Duodenal mucosa (tissue), 2 donors: Measurements from ENCODE around the gene LCN12.

Source experiments
- H3K27ac ChIP-seq: one replicate; pipeline ENCODE4 v1.7.0; 2013; ENCODE audit warnings: low read depth, low read length
- H3K27me3 ChIP-seq, 2 donors: one replicate each; pipeline ENCODE4 v1.7.0; 2013; ENCODE audit warnings: low read length in 2 of 2, control low read depth in 1 of 2; ENCODE audit not compliant: insufficient read depth in 2 of 2, control insufficient read depth in 1 of 2
- H3K36me3 ChIP-seq, 2 donors: one replicate each; pipeline ENCODE4 v1.7.0; 2013; ENCODE audit warnings: low read length in 2 of 2, control low read depth in 1 of 2; ENCODE audit not compliant: insufficient read depth in 2 of 2, control insufficient read depth in 1 of 2
- H3K4me1 ChIP-seq, 2 donors: one replicate each; pipeline ENCODE4 v1.7.0; 2013; ENCODE audit warnings: low read length in 2 of 2, control low read depth in 1 of 2; ENCODE audit not compliant: insufficient read depth in 2 of 2, control insufficient read depth in 1 of 2
- H3K4me3 ChIP-seq, 2 donors: one replicate each; pipeline ENCODE4 v1.7.0; 2013; ENCODE audit warnings: low read length in 2 of 2, low read depth in 1 of 2
- H3K9ac ChIP-seq, 2 donors: one replicate each; pipeline ENCODE4 v1.7.0; 2013; ENCODE audit warnings: low read length in 2 of 2, low read depth in 1 of 2
- H3K9me3 ChIP-seq, 2 donors: one replicate each; pipeline ENCODE4 v1.7.0; 2013; ENCODE audit warnings: low read length in 2 of 2, control low read depth in 1 of 2; ENCODE audit not compliant: control insufficient read depth in 1 of 2

LCN12 gene

DNA sequence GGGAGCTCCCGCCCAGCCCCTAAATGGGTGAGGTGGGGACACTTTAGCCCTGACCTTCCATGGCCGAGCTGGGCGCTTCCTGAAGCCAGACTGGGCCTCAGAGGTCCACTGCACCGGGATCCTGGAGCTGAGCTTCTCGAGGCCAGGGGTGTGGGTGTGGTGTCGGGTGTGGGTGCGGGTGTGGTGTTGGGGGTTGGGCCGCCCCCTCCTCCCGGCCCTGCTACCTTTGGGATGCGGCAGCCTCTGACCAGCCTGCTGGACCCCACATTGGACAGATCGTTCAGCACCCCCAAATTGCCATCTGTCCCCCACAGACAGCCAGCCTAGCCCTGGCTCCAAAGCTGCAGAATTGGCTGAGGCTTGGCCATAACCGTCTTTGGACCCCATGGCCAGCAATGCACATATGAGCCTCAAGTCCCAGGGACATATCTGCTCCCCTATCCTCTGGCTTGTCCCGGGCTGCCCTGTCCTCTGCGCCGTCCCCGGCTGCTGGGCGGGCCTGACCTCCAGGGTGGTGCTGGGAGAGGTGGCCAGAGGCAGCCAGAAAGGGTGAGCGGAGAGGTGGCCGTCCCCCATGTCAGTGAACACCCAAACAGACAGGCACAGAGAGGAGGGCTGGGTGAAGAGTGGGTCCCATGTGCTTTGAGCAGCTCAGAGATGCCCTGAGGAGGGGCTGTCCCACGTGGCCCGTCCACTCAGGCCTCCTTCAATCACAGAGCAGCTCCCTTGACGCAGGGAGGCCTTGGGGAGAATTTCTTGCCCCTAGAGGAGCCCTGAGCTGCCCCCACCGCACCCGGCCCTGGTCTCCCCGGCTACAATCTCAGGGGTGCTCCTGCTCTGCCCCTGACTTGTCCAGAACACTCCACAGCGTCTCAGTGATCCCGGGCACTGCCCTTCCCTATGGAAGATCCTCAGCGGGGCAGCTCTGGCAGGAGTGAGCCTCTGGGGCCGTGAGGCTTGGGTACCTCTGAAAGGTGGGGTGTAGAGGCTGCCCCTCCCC is 21.8 kb downstream of the LCN12 start:
- H3K4me1 ChIP-seq = peaks cover 0 to 13% of the 10 kb centered on the region in 2 donors

GRCh38 chr9:136974817-136975535 is 22.9 kb downstream of the LCN12 start:
- no peak overlapping the region for H3K27ac ChIP-seq
- peaks cover 0 to 16% of the 10 kb centered on the region in 2 donors for H3K27me3 ChIP-seq
- H3K4me1 ChIP-seq = peaks cover 0 to 13% of the 10 kb centered on the region in 2 donors
- H3K4me3 ChIP-seq = no peak overlapping the region
- H3K9ac ChIP-seq = no peak overlapping the region
- no peaks in the 10 kb centered on the region for H3K9me3 ChIP-seq
- no peaks in the 10 kb centered on the region for H3K36me3 ChIP-seq

More for the DNA sequence above, 21.8 kb downstream of the LCN12 start:
- H3K27ac ChIP-seq = no peak overlapping the region
- no peaks in the 10 kb centered on the region for H3K36me3 ChIP-seq
- H3K27me3 ChIP-seq = peaks cover 0 to 16% of the 10 kb centered on the region in 2 donors
- H3K9me3 ChIP-seq = no peaks in the 10 kb centered on the region
- H3K9ac ChIP-seq = no peak overlapping the region
- no peak overlapping the region for H3K4me3 ChIP-seq

DNA sequence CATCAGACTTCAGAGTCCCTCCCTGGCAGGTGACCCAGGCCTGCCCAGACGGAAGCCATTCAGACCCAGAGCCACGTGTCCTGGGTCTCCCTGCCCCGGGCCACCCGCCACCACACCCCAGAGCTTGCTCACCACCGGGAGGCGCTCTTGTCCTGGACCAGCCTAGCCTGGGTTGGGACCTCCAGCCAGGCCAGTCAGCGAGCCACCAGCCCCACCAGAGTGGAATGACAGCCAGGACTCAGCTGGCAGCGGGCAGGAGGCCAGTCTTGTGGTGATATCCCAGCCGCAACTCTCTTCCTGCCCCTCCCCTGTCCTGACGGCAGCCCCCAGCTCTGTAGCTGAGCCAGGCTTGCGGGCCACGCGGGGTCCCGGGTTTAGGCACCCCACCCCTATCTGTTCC is 23.6 kb downstream of the LCN12 start:
- Histone ChIP-seq H3K4me1 (peaks cover 0 to 13% of the 10 kb centered on the region in 2 donors), H3K27me3 (peaks cover 0 to 16% of the 10 kb centered on the region in 2 donors), H3K9me3 (no peaks in the 10 kb centered on the region), H3K36me3 (no peaks in the 10 kb centered on the region), H3K9ac (no peak overlapping the region), H3K4me3 (no peak overlapping the region), H3K27ac (no peak overlapping the region)

DNA sequence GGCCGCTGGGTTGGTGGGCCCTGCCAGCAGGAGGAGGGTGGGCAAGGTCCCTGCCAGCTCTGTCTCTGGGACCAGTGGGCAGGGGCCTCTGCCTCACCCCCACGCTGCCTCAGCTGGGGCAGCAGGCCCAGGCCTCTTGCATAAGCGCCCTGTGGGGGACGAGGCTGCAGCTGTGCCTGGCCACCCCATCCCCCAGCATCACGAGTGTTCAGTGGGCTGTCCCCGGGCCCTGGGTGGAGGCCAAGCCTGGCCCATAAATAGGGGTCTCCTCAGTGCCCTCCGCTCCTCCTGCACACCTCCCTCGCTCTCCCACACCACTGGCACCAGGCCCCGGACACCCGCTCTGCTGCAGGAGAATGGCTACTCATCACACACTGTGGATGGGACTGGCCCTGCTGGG is 25.1 kb downstream of the LCN12 start, which contains the start of gene PTGDS:
Gene PTGDS (plus strand): TSS at position 282 of the 400 bp plus-strand sequence. CDS start 75 bp downstream, at position 357.
- Histone ChIP-seq H3K9me3 (no peaks in the 10 kb centered on the region), H3K9ac (no peak within 1 kb of the TSS), H3K4me1 (peaks cover 0 to 13% of the 10 kb centered on the region in 2 donors), H3K36me3 (no peaks in the 10 kb centered on the region), H3K4me3 (peak within 1 kb of the TSS; percentile 40 to 45), H3K27ac (no peak within 1 kb of the TSS), H3K27me3 (peaks cover 0 to 16% of the 10 kb centered on the region in 2 donors)

DNA sequence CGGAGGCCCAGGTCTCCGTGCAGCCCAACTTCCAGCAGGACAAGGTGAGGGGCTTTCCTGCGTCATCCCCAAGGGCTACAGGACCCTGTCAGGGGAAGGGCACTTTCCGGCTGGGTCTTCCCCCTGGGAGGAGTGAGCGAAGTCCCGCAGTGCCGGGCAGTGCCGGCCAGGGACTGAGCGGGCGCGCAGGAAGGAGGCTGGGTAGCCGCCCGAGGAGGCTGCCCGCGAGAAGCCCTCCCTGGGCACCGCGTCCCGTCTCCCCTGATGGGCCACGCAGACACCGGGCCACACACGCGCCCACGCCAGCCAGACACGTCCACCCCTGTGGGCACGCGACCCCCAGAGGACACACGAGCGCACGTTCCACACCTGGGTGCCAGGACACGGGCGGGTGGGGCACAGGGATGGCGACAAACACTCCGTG is 25.6 kb downstream of the LCN12 start:
- peaks cover 0 to 16% of the 10 kb centered on the region in 2 donors for H3K27me3 ChIP-seq
- no peak overlapping the region for H3K9ac ChIP-seq

GRCh38 chr9:136978073-136978864 is 26.2 kb downstream of the LCN12 start:
- H3K27ac ChIP-seq = no peak overlapping the region
- H3K27me3 ChIP-seq = peaks cover 1 to 16% of the 10 kb centered on the region in 2 donors
- H3K9me3 ChIP-seq = no peaks in the 10 kb centered on the region
- peaks cover 0 to 13% of the 10 kb centered on the region in 2 donors for H3K4me1 ChIP-seq
- H3K4me3 ChIP-seq = peak overlapping the region; percentile 40 to 45
- H3K36me3 ChIP-seq = no peaks in the 10 kb centered on the region
- no peak overlapping the region for H3K9ac ChIP-seq

More for the DNA sequence above, 25.6 kb downstream of the LCN12 start:
- H3K27ac ChIP-seq = no peak overlapping the region
- peak overlapping the region; percentile 40 to 45 for H3K4me3 ChIP-seq
- no peaks in the 10 kb centered on the region for H3K9me3 ChIP-seq
- no peaks in the 10 kb centered on the region for H3K36me3 ChIP-seq
- H3K4me1 ChIP-seq = peaks cover 0 to 13% of the 10 kb centered on the region in 2 donors

DNA sequence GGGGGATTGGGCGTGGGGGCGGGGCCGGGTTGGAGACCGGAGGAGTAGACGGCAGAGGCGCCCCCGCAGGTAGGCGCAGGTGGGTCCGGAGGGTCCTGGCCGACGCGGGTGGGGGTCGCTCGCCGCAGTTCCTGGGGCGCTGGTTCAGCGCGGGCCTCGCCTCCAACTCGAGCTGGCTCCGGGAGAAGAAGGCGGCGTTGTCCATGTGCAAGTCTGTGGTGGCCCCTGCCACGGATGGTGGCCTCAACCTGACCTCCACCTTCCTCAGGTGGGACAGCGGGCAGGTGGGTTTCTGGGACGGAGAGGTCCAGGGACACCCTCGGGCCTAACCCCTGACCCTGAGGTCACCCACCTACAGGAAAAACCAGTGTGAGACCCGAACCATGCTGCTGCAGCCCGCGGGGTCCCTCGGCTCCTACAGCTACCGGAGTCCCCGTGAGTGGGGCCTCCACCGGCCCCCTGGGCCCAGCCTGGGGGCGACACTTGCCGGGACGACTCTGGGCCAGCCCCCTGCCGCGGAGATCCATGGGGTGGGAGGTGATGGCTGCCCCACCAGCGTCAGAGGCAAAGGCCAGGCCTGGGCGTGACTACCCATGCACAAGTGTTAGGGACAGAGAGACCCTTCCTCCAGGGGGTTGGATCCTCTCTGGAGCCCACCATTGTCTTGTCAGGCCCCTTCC is 26.9 kb downstream of the LCN12 start:
- Histone ChIP-seq H3K36me3 (no peaks in the 10 kb centered on the region), H3K27me3 (peaks cover 6 to 21% of the 10 kb centered on the region in 2 donors), H3K4me3 (no peak overlapping the region), H3K9me3 (no peaks in the 10 kb centered on the region), H3K9ac (no peak overlapping the region), H3K27ac (no peak overlapping the region), H3K4me1 (peaks cover 0 to 13% of the 10 kb centered on the region in 2 donors)

- Histone ChIP-seq H3K27me3 (peaks cover 15 to 31% of the 10 kb centered on the region in 2 donors), H3K4me1 (peaks cover 0 to 13% of the 10 kb centered on the region in 2 donors), H3K27ac (no peak overlapping the region), H3K4me3 (no peak overlapping the region), H3K9me3 (no peaks in the 10 kb centered on the region), H3K36me3 (no peaks in the 10 kb centered on the region), H3K9ac (no peak overlapping the region)
Observed at GRCh38 chr9:136979769-136980587, 27.9 kb downstream of the LCN12 start.
